Measurements from ENCODE around the gene WDR70. TPM values are rescaled to one million over a fixed set of nuclear protein-coding genes. Genes with fewer than 3 reads are reported as not detected.
"Not testable (repeated sequence)": the region's sequence is repeated elsewhere in the genome, so short reads cannot be mapped to it uniquely, and the experiment has no call there.

The WDR70 gene
- total RNA-seq, 1 experiment from 2014 or later: 30.0 TPM

GRCh38 chr5:37370864-37371726, 8.0 kb upstream of the WDR70 start, which contains the start of gene NUP155:
NUP155 (minus strand) TSS chr5:37371106; CDS start chr5:37370977, 129 bp downstream.
- intact Hi-C loops (cut with micrococcal nuclease; ENCODE audit: unreplicated experiment): no loop called here
- H3K36me3 Mint-ChIP-seq (ENCODE audit: insufficient read depth, unreplicated experiment): peaks cover 49% of the 10 kb centered on the region
- no peaks in the 10 kb centered on the region for H3K9me3 Mint-ChIP-seq (ENCODE audit: low read depth, unreplicated experiment)
- no peak for TF ChIP-seq CTCF (IDR thresholded peaks at IDR 0.05; ENCODE audit: unreplicated experiment)
- peak within 1 kb of the TSS; percentile 99 for H3K4me3 Mint-ChIP-seq (ENCODE audit: low read depth, unreplicated experiment)
- no peaks in the 10 kb centered on the region for H3K27me3 Mint-ChIP-seq (ENCODE audit: unreplicated experiment)
- TSS peak; percentile 94 for BruUV-seq (replicated peaks)
- CTCF ChIA-PET: interaction anchor here (0.6 to 0.9 kb wide), 4 partner anchors 8 to 722 kb away, joined by 3 to 4 read pairs (median 3); partner anchors contain the start of gene WDR70
- DNase-seq: peak; percentile 90
- peak within 1 kb of the TSS; percentile 98 for H3K27ac Mint-ChIP-seq (ENCODE audit: unreplicated experiment)
- peaks cover 21% of the 10 kb centered on the region for H3K4me1 Mint-ChIP-seq (ENCODE audit: low read depth, unreplicated experiment)

GRCh38 chr5:37375091-37375490, 4.0 kb upstream of the WDR70 start:
- CTCF ChIA-PET: no interaction called here
- BruUV-seq (replicated peaks): no TSS peak
- intact Hi-C loops (cut with micrococcal nuclease; ENCODE audit: unreplicated experiment): no loop called here
- Mint-ChIP-seq H3K36me3 (ENCODE audit: insufficient read depth, unreplicated experiment) (peaks cover 24% of the 10 kb centered on the region), H3K4me1 (ENCODE audit: low read depth, unreplicated experiment) (peaks cover under 1% of the 10 kb centered on the region), H3K27ac (ENCODE audit: unreplicated experiment) (no peak overlapping the region), H3K4me3 (ENCODE audit: low read depth, unreplicated experiment) (no peak overlapping the region), H3K27me3 (ENCODE audit: unreplicated experiment) (no peaks in the 10 kb centered on the region), H3K9me3 (ENCODE audit: low read depth, unreplicated experiment) (no peaks in the 10 kb centered on the region)
- no peak for TF ChIP-seq CTCF (IDR thresholded peaks at IDR 0.05; ENCODE audit: unreplicated experiment)
- no peak for DNase-seq

GRCh38 chr5:37378066-37378465, 1.1 kb upstream of the WDR70 start:
- H3K4me1 Mint-ChIP-seq (ENCODE audit: low read depth, unreplicated experiment); intact Hi-C loops (cut with micrococcal nuclease; ENCODE audit: unreplicated experiment); H3K36me3 Mint-ChIP-seq (ENCODE audit: insufficient read depth, unreplicated experiment); DNase-seq; BruUV-seq (replicated peaks); H3K27ac Mint-ChIP-seq (ENCODE audit: unreplicated experiment); CTCF ChIA-PET; H3K27me3 Mint-ChIP-seq (ENCODE audit: unreplicated experiment); H3K4me3 Mint-ChIP-seq (ENCODE audit: low read depth, unreplicated experiment); H3K9me3 Mint-ChIP-seq (ENCODE audit: low read depth, unreplicated experiment): not testable (repeated sequence)

- no peak overlapping the region for H3K27ac Mint-ChIP-seq (ENCODE audit: unreplicated experiment)
- no peak for DNase-seq
- H3K4me3 Mint-ChIP-seq (ENCODE audit: low read depth, unreplicated experiment): no peak overlapping the region
- H3K4me1 Mint-ChIP-seq (ENCODE audit: low read depth, unreplicated experiment): no peaks in the 10 kb centered on the region
- no peak for TF ChIP-seq CTCF (IDR thresholded peaks at IDR 0.05; ENCODE audit: unreplicated experiment)
- no TSS peak for BruUV-seq (replicated peaks)
- CTCF ChIA-PET: no interaction called here
- peaks cover 19% of the 10 kb centered on the region for H3K36me3 Mint-ChIP-seq (ENCODE audit: insufficient read depth, unreplicated experiment)
- intact Hi-C loops (cut with micrococcal nuclease; ENCODE audit: unreplicated experiment): no loop called here
- no peaks in the 10 kb centered on the region for H3K9me3 Mint-ChIP-seq (ENCODE audit: low read depth, unreplicated experiment)
- no peaks in the 10 kb centered on the region for H3K27me3 Mint-ChIP-seq (ENCODE audit: unreplicated experiment)
Observed at GRCh38 chr5:37391591-37391990, 12.5 kb downstream of the WDR70 start.

GRCh38 chr5:37396352-37396751, 17.2 kb downstream of the WDR70 start:
- H3K36me3 Mint-ChIP-seq (ENCODE audit: insufficient read depth, unreplicated experiment): peaks cover 28% of the 10 kb centered on the region

More at GRCh38 chr5:37396352-37396751, 17.2 kb downstream of the WDR70 start:
- no peaks in the 10 kb centered on the region for H3K27me3 Mint-ChIP-seq (ENCODE audit: unreplicated experiment)
- TF ChIP-seq CTCF (IDR thresholded peaks at IDR 0.05; ENCODE audit: unreplicated experiment): no peak
- no peak overlapping the region for H3K27ac Mint-ChIP-seq (ENCODE audit: unreplicated experiment)
- intact Hi-C loops (cut with micrococcal nuclease; ENCODE audit: unreplicated experiment): no loop called here
- no peak overlapping the region for H3K4me3 Mint-ChIP-seq (ENCODE audit: low read depth, unreplicated experiment)
- H3K4me1 Mint-ChIP-seq (ENCODE audit: low read depth, unreplicated experiment): no peaks in the 10 kb centered on the region
- BruUV-seq (replicated peaks): no TSS peak
- H3K9me3 Mint-ChIP-seq (ENCODE audit: low read depth, unreplicated experiment): no peaks in the 10 kb centered on the region
- CTCF ChIA-PET: no interaction called here
- no peak for DNase-seq
